Ishikawa (cell line): ENCODE data around the gene FOXQ1.

Source experiments
- EP300 ChIP-seq: IDR thresholded peaks from 2 replicates; pipeline ENCODE4 v1.6.1; 2012; ENCODE audit warnings: borderline replicate concordance
- MAX ChIP-seq: IDR thresholded peaks from 2 replicates; pipeline ENCODE4 v1.6.1; 2012
- NFIC ChIP-seq: IDR thresholded peaks from 2 replicates; pipeline ENCODE4 v1.6.1; 2012
- TAF1 ChIP-seq: IDR thresholded peaks from 2 replicates; pipeline ENCODE4 v1.6.1; 2012; ENCODE audit warnings: low read depth, mild to moderate bottlenecking
- TCF12 ChIP-seq: IDR thresholded peaks from 2 replicates; pipeline ENCODE4 v1.6.1; 2012; ENCODE audit warnings: low read depth
- YY1 ChIP-seq: IDR thresholded peaks from 2 replicates; pipeline ENCODE4 v1.6.1; 2012; ENCODE audit warnings: low read depth
- TF ChIP-seq, protein P1 (sequence below): IDR thresholded peaks from 2 replicates; pipeline ENCODE4 v1.6.1; 2012; ENCODE audit warnings: low read depth, mild to moderate bottlenecking

DNA sequence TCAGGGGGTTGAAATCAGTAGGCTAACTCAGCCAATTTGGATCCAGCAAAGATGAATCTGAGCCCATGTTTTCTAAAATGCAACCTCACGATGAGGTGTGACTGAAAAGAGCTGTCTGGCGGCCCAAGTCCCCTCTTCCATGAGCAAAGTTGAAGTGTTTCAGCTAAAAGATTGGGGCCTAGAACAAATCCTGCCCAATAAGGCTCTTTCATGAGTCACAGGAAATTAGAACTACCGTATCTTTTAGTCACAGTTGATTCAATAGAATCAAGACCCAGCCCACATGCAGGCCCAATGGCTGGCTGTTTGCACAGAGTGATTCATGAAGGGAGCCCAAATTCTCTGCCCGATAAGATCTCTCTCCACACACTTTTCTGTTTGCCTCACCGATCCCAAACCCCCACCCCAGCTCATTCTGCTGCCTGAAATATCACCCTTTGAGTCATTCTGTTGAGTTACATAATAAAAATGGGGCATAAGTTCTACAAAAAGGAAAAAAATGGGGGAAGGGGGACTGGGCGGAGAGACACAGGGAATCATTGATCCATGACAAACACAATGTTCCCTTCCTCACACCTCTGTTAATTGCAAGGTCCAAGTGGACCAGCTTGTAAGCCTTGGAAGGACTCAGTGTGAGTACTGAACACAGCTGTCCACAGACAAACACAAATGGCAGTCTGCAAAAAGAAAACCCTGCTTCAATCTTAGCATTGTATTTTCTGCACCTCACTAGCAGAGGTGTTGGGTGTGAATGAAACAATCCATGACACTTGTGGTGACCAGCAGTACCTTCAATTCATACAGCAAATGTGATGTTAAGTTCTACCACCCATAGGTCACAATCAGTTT is 13.8 kb downstream of the FOXQ1 start:
- TF ChIP-seq NFIC (no peak), TCF12 (peak; percentile 47), MAX (no peak), YY1 (no peak), TAF1 (no peak), EP300 (0 out of 2 replicates have a peak, but pooled peaks have one; percentile 15)
- TF ChIP-seq, protein P1, sequence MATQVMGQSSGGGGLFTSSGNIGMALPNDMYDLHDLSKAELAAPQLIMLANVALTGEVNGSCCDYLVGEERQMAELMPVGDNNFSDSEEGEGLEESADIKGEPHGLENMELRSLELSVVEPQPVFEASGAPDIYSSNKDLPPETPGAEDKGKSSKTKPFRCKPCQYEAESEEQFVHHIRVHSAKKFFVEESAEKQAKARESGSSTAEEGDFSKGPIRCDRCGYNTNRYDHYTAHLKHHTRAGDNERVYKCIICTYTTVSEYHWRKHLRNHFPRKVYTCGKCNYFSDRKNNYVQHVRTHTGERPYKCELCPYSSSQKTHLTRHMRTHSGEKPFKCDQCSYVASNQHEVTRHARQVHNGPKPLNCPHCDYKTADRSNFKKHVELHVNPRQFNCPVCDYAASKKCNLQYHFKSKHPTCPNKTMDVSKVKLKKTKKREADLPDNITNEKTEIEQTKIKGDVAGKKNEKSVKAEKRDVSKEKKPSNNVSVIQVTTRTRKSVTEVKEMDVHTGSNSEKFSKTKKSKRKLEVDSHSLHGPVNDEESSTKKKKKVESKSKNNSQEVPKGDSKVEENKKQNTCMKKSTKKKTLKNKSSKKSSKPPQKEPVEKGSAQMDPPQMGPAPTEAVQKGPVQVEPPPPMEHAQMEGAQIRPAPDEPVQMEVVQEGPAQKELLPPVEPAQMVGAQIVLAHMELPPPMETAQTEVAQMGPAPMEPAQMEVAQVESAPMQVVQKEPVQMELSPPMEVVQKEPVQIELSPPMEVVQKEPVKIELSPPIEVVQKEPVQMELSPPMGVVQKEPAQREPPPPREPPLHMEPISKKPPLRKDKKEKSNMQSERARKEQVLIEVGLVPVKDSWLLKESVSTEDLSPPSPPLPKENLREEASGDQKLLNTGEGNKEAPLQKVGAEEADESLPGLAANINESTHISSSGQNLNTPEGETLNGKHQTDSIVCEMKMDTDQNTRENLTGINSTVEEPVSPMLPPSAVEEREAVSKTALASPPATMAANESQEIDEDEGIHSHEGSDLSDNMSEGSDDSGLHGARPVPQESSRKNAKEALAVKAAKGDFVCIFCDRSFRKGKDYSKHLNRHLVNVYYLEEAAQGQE = no peak
